IgD-negative memory B cell (primary cell): ENCODE measurements around the gene CEP112. TPM values are rescaled to one million over a fixed set of nuclear protein-coding genes. Genes with fewer than 3 reads are reported as not detected.
"Not testable (repeated sequence)": the region's sequence is repeated elsewhere in the genome, so short reads cannot be mapped to it uniquely, and the experiment has no call there.

ENCODE experiments used
- H3K27ac Mint-ChIP-seq, 3 donors: one replicate each; pipeline ENCODE4 v1.8.0; 2020 to 2022; ENCODE audit warnings: mild to moderate bottlenecking in 3 of 3, mixed read lengths in 3 of 3, moderate library complexity in 1 of 3
- H3K27me3 Mint-ChIP-seq: one replicate; pipeline ENCODE4 v1.8.0; 2021; ENCODE audit warnings: mixed read lengths
- H3K36me3 Mint-ChIP-seq: one replicate; pipeline ENCODE4 v1.8.0; 2020; ENCODE audit warnings: mild to moderate bottlenecking, mixed read lengths
- H3K4me1 Mint-ChIP-seq, 3 donors: one replicate each; pipeline ENCODE4 v1.8.0; 2020 to 2022; ENCODE audit warnings: mixed read lengths in 3 of 3, mild to moderate bottlenecking in 1 of 3
- H3K4me3 Mint-ChIP-seq, 4 donors: one replicate each; pipeline ENCODE4 v1.8.0; 2020 to 2022; ENCODE audit warnings: mild to moderate bottlenecking in 4 of 4, mixed read lengths in 4 of 4, moderate library complexity in 3 of 4
- H3K9me3 Mint-ChIP-seq, 3 donors: one replicate each; pipeline ENCODE4 v1.8.0; 2020 to 2021; ENCODE audit warnings: mixed read lengths in 3 of 3, mild to moderate bottlenecking in 1 of 3
- polyA plus RNA-seq: library from polyadenylated mRNA; unstranded; fragments of 300-500 nt; fragmentation: Illumina TruSeq; gene quantifications from one replicate; pipeline ENCODE4 v1.2.3, GENCODE V29; 2021

CEP112 gene
- polyA plus RNA-seq, 1 donor from 2014 or later = not detected

GRCh38 chr17:65841089-65841488, 350.8 kb downstream of the CEP112 start:
- H3K4me3 Mint-ChIP-seq = no peak overlapping the region
- no peak overlapping the region for H3K27ac Mint-ChIP-seq
- no peaks in the 10 kb centered on the region for H3K4me1 Mint-ChIP-seq
- peaks cover 8 to 13% (median 12%) of the 10 kb centered on the region in 3 donors for H3K9me3 Mint-ChIP-seq
- H3K36me3 Mint-ChIP-seq = no peaks in the 10 kb centered on the region
- no peaks in the 10 kb centered on the region for H3K27me3 Mint-ChIP-seq

DNA sequence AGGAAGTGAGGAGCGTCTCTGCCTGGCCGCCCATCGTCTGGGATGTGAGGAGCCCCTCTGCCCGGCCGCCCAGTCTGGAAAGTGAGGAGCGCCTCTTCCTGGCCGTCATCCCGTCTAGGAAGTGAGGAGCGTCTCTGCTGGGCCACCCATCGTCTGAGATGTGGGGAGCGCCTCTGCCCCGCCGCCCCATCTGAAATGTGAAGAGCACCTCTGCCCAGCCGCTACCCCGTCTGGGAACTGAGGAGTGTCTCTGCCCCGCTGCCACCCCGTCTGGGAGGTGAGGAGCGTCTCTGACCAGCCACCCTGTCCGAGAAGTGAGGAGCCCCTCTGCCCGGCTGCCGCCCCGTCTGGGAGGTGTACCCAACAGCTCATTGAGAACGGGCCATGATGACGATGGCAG, 354.7 kb downstream of the CEP112 start:
- H3K4me3 Mint-ChIP-seq, H3K36me3 Mint-ChIP-seq, H3K4me1 Mint-ChIP-seq, H3K27me3 Mint-ChIP-seq: not testable (repeated sequence)
- Mint-ChIP-seq H3K27ac (peak overlapping the region in 1 of 3 donors; percentile 56), H3K9me3 (peaks cover 15 to 32% (median 30%) of the 10 kb centered on the region in 3 donors)

DNA sequence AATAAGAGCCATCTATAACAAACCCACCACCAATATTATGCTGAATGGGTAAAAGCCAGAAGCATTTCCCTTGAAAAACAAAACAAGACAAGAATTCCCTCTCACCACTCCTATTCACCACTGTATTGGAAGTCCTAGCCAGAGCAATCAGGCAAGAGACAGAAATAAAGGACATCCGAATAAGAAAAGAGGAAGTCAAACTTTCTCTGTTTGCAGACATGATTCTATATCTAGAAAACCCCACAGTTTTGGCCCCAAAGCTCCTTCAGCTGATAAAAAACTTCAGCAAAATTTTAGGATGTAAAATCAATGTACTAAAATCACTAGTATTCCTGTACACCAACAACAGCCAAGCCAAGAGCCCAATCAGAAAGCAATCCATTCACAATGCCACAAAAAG, 358.7 kb downstream of the CEP112 start:
- H3K4me3 Mint-ChIP-seq = no peak overlapping the region
- H3K9me3 Mint-ChIP-seq = peaks cover 15 to 37% (median 31%) of the 10 kb centered on the region in 3 donors
- no peak overlapping the region for H3K27ac Mint-ChIP-seq
- H3K36me3 Mint-ChIP-seq = peaks cover 8% of the 10 kb centered on the region
- no peaks in the 10 kb centered on the region for H3K4me1 Mint-ChIP-seq
- H3K27me3 Mint-ChIP-seq = peaks cover 3% of the 10 kb centered on the region

DNA sequence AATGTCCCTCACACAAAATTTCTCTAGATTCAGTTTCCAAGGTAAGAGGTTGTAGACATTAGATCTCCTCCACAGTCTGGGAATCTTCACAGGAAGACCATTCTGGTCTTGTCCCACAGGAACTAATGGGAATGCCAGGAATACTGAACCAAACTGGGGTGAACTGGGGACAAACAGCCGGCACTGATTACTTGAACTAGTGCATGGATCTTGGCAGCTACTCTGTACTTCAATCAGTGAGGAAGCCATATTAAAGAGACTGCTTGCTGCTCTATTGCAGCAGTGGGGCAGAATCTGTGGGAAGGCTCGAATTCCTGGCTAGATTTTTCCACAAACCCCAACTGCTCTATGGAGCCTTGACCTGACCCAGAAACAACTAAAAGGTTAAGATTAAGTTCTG, 361.6 kb downstream of the CEP112 start:
- peak overlapping the region in 1 of 4 donors; percentile 4 for H3K4me3 Mint-ChIP-seq
- peaks cover 3% of the 10 kb centered on the region for H3K27me3 Mint-ChIP-seq
- peaks cover 3 to 5% (median 4%) of the 10 kb centered on the region in 3 donors for H3K4me1 Mint-ChIP-seq
- peaks cover 8% of the 10 kb centered on the region for H3K36me3 Mint-ChIP-seq
- H3K27ac Mint-ChIP-seq = no peak overlapping the region
- H3K9me3 Mint-ChIP-seq = peaks cover 15 to 32% (median 29%) of the 10 kb centered on the region in 3 donors

GRCh38 chr17:65826577-65826976, 365.4 kb downstream of the CEP112 start:
- H3K27me3 Mint-ChIP-seq, H3K4me1 Mint-ChIP-seq, H3K9me3 Mint-ChIP-seq, H3K4me3 Mint-ChIP-seq, H3K27ac Mint-ChIP-seq, H3K36me3 Mint-ChIP-seq: not testable (repeated sequence)

- peaks cover 0 to 6% (median 3%) of the 10 kb centered on the region in 3 donors for H3K9me3 Mint-ChIP-seq
- H3K36me3 Mint-ChIP-seq = no peaks in the 10 kb centered on the region
- peak overlapping the region in 1 of 3 donors; percentile 7 for H3K27ac Mint-ChIP-seq
- no peaks in the 10 kb centered on the region for H3K27me3 Mint-ChIP-seq
- H3K4me1 Mint-ChIP-seq = peaks cover 3 to 6% (median 4%) of the 10 kb centered on the region in 3 donors
- no peak overlapping the region for H3K4me3 Mint-ChIP-seq
Observed at GRCh38 chr17:65824901-65825300, 367.0 kb downstream of the CEP112 start.

DNA sequence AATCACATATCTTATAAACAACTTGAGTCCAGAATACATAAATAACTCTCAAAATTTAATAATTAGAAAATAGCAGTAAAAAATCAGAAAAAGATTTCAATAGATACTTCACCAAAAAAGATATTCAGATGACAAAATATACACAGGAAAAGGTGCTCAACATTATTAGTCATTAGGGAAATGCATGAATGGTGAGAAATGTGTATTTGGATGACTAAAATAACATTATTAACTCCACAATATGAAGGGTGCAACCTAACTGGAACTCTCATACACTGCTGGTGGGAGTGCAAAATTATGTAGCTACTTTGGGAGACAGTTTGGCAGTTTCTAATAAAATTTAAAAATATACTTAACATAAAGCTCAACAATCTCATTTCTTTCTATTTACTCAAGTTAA, 368.2 kb downstream of the CEP112 start:
- no peak overlapping the region for H3K27ac Mint-ChIP-seq
- H3K9me3 Mint-ChIP-seq = peaks cover 0 to 6% (median 3%) of the 10 kb centered on the region in 3 donors
- H3K4me1 Mint-ChIP-seq = peaks cover 4 to 6% (median 4%) of the 10 kb centered on the region in 3 donors
- H3K27me3 Mint-ChIP-seq = peaks cover 2% of the 10 kb centered on the region
- no peak overlapping the region for H3K4me3 Mint-ChIP-seq
- no peaks in the 10 kb centered on the region for H3K36me3 Mint-ChIP-seq

- H3K9me3 Mint-ChIP-seq = peaks cover 0 to 1% (median 0%) of the 10 kb centered on the region in 3 donors
- H3K4me1 Mint-ChIP-seq = peaks cover 0 to 3% (median 1%) of the 10 kb centered on the region in 3 donors
- H3K27ac Mint-ChIP-seq = no peak overlapping the region
- no peak overlapping the region for H3K4me3 Mint-ChIP-seq
- H3K27me3 Mint-ChIP-seq = peaks cover 2% of the 10 kb centered on the region
- H3K36me3 Mint-ChIP-seq = no peaks in the 10 kb centered on the region
Observed at GRCh38 chr17:65820811-65821210, 371.1 kb downstream of the CEP112 start.

- H3K4me3 Mint-ChIP-seq = no peak overlapping the region
- H3K27me3 Mint-ChIP-seq = peaks cover 2% of the 10 kb centered on the region
- peaks cover 0 to 1% (median 0%) of the 10 kb centered on the region in 3 donors for H3K9me3 Mint-ChIP-seq
- peaks cover 0 to 1% (median 1%) of the 10 kb centered on the region in 3 donors for H3K4me1 Mint-ChIP-seq
- H3K36me3 Mint-ChIP-seq = no peaks in the 10 kb centered on the region
- no peak overlapping the region for H3K27ac Mint-ChIP-seq
Observed at GRCh38 chr17:65820306-65820705, 371.6 kb downstream of the CEP112 start.

GRCh38 chr17:65819810-65820209, 372.1 kb downstream of the CEP112 start:
- peaks cover 0 to 1% (median 0%) of the 10 kb centered on the region in 3 donors for H3K4me1 Mint-ChIP-seq

DNA sequence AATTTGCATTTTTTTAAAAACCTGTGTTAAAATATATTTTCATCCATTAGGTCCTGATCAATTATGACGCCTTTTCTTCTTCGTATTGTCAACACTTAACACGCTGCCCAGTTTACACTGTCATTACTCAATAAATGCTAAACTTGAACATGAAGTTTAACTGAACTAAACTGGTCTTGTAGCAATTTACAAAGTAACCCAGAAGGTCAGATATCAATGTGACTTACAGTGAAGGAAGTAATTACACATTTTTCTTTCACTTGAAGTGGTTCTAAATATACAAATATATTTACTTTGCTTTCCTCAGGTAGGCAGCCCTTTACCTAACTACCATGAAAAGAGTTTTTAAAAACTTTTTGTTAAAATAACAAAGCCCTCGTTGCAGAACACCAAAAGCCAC, 374.0 kb downstream of the CEP112 start:
- Mint-ChIP-seq H3K27me3 (peaks cover 2% of the 10 kb centered on the region), H3K9me3 (no peaks in the 10 kb centered on the region), H3K36me3 (no peaks in the 10 kb centered on the region), H3K27ac (no peak overlapping the region), H3K4me1 (peaks cover 0 to 1% (median 0%) of the 10 kb centered on the region in 3 donors), H3K4me3 (no peak overlapping the region)

More at GRCh38 chr17:65819810-65820209, 372.1 kb downstream of the CEP112 start:
- no peak overlapping the region for H3K4me3 Mint-ChIP-seq
- peaks cover 2% of the 10 kb centered on the region for H3K27me3 Mint-ChIP-seq
- H3K36me3 Mint-ChIP-seq = no peaks in the 10 kb centered on the region
- no peak overlapping the region for H3K27ac Mint-ChIP-seq
- H3K9me3 Mint-ChIP-seq = no peaks in the 10 kb centered on the region

- Mint-ChIP-seq H3K27ac (no peak overlapping the region), H3K4me3 (no peak overlapping the region), H3K4me1 (peaks cover 0 to 4% (median 1%) of the 10 kb centered on the region in 3 donors), H3K36me3 (peaks cover 1% of the 10 kb centered on the region), H3K9me3 (peaks cover 2 to 10% (median 9%) of the 10 kb centered on the region in 3 donors), H3K27me3 (peaks cover 3% of the 10 kb centered on the region)
Observed at GRCh38 chr17:65814418-65814817, 377.5 kb downstream of the CEP112 start.

DNA sequence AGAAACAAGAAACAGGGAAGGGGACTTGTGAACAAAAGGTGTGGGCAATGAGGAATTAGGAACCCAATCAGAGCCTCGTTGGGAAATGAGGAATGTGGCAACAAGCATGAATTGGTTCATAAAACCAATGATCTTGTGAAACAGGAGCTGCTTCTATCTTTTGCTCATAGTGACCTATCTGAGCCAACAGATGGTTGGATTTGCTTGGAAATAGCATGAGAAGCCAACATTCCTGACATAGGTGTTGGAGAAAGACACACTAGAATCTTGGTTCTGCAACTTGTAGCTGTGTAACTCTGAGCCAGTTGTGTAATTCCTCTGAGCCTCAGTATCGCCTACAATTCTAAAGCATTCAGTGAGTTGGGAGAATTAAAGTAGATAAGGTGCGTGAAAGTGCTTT, 378.6 kb downstream of the CEP112 start:
- peaks cover 1% of the 10 kb centered on the region for H3K36me3 Mint-ChIP-seq
- peaks cover 2% of the 10 kb centered on the region for H3K27me3 Mint-ChIP-seq
- H3K9me3 Mint-ChIP-seq = peaks cover 5 to 22% (median 16%) of the 10 kb centered on the region in 3 donors
- H3K4me3 Mint-ChIP-seq = no peak overlapping the region
- no peak overlapping the region for H3K27ac Mint-ChIP-seq
- peaks cover 0 to 4% (median 1%) of the 10 kb centered on the region in 3 donors for H3K4me1 Mint-ChIP-seq

- peaks cover 2% of the 10 kb centered on the region for H3K27me3 Mint-ChIP-seq
Observed at GRCh38 chr17:65811043-65811442, 380.9 kb downstream of the CEP112 start.

DNA sequence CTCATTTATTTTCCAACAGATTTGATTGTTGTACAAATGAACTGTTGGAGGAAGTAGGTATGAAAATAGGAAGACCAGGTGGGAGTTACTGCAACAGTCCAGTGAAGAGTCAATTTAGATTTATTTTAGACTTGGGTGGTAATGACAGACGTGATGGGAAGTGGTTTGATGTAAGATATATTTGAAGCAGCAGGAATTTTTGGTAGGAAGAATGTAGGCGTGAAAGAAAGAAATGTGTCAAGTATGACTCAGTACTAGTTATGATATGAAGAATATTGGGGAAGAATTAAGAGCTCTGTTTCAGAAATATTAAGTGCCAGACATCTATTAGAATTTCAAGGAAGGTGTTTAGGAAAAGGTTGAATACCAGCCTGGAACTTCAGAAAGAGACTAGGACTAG, 382.6 kb downstream of the CEP112 start:
- Mint-ChIP-seq H3K4me3 (no peak overlapping the region), H3K9me3 (peaks cover 14 to 31% (median 21%) of the 10 kb centered on the region in 3 donors), H3K27me3 (peaks cover 2% of the 10 kb centered on the region), H3K4me1 (peaks cover 0 to 4% (median 1%) of the 10 kb centered on the region in 3 donors), H3K27ac (no peak overlapping the region), H3K36me3 (peaks cover 1% of the 10 kb centered on the region)

More at GRCh38 chr17:65811043-65811442, 380.9 kb downstream of the CEP112 start:
- peaks cover 0 to 4% (median 1%) of the 10 kb centered on the region in 3 donors for H3K4me1 Mint-ChIP-seq
- H3K9me3 Mint-ChIP-seq = peaks cover 11 to 31% (median 21%) of the 10 kb centered on the region in 3 donors
- no peak overlapping the region for H3K4me3 Mint-ChIP-seq
- H3K27ac Mint-ChIP-seq = no peak overlapping the region
- peaks cover 1% of the 10 kb centered on the region for H3K36me3 Mint-ChIP-seq

DNA sequence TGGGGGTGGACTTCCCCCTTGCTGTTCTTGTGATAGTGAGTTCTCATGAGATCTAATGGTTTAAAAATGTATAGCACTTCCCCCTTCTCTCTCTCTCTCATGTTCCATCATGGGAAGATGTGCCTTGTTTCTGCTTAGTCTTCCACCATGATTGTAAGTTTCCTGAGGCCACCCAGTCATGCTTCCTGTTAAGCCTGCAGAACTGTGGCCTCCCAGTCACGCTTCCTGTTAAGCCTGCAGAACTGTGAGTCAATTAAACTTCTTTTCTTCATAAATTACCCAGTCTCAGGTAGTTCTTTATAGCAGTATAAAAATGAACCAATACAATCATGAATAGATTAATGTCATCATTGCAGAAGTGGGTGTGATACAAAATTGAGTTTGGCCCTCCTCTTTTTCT, 383.4 kb downstream of the CEP112 start:
- not testable (repeated sequence) for H3K4me1 Mint-ChIP-seq, H3K27ac Mint-ChIP-seq, H3K27me3 Mint-ChIP-seq, H3K36me3 Mint-ChIP-seq, H3K4me3 Mint-ChIP-seq
- H3K9me3 Mint-ChIP-seq = peaks cover 14 to 31% (median 21%) of the 10 kb centered on the region in 3 donors
